Renal cortex interstitium (tissue), 11 donors: ENCODE measurements around the gene PLA2G4F. TPM values are rescaled to one million over a fixed set of nuclear protein-coding genes. Genes with fewer than 3 reads are reported as not detected.

Experiments used
- DNase-seq, 11 donors: peaks; one replicate each; pipeline ENCODE4 v3.0.0-alpha.2; 2013; ENCODE audit warnings: low read depth in 9 of 11, low spot score in 4 of 11; ENCODE audit errors: extremely low read depth in 1 of 11
- polyA plus RNA-seq, 3 donors: library from polyadenylated mRNA; unstranded; fragments of 120-200 nt; gene quantifications; one replicate each; pipeline ENCODE4 v1.2.1, GENCODE V29; 2013; ENCODE audit not compliant: insufficient read length in 3 of 3

The PLA2G4F gene
- polyA plus RNA-seq, 3 donors = 20.3 to 31.3 (median 24.2) TPM

DNA sequence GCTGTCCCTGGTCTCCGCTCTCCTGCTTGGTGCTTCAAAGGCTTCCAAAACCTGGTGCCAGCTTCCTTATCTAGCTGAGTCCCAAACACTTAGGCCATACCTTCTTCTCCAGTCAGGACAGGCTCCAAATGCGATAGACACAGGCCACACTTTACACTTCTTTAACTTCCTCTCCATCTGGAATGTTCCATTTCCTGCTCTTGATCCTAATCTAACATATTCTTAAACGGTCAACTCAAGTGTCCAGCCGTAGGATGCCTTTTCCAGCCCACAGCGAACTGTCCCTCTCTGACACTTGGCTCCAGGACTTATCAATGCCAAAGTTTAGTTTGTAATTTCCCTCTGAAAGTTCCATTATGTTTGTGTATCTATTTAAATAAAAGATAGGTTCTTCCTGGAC, 19.2 kb upstream of the PLA2G4F start:
- DNase-seq = no peak

DNA sequence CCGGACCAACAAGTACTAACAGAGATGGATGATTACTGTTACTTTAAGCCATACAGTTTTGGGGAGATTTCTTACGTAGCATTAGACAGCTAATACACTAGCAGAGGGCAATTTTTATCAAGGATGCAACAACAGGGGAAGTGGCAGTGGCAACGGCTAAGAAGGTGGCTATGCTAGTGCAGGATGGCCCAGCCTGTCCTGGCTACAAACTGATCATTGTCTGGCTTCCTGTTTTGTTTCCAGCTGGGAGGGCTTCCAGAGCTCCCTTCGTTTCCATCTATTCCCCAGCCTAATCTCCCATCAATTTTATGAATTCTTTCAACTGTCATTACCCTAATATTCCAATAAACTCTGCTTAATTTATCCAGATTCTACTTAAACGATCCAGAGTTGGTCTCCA, 16.0 kb upstream of the PLA2G4F start:
- no peak for DNase-seq

DNA sequence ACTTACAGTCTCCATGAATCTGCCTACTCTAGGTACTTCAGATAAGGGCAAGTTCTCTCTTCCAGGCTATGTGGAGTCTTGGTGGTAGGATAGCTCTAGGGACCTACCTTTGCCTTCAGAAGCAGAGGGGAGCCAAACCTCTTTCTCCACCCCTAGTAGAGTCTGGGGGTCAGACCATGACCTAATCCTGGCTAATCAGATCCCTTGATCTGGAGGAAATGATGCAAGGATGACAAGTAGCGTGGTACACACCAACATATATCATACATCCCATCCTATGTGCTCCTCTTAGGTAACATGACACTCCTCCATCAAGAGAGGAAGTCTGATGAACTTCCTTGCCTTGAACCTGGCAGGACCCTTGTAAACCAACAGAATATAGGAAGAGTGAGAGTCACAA, 15.4 kb upstream of the PLA2G4F start:
- no peak for DNase-seq

DNA sequence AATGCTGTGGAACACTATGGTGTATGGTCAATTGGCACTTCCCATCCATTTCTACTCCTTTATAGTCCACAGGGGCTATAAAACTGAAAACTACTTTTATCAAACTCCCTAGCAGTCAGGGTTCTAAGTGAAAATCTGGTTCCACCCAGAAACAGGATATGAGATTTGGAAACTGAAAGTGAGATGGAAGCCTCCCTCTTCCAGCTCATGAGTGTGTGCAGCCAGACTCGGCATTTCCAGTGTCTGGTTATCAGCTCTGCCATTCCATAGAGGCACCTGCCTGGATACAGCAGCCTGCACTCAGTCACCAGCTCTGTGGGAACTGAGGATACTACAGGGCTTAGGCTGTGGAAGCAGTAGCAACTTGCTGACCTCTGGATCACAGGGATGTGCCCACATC, 14.7 kb upstream of the PLA2G4F start:
- no peak for DNase-seq

DNA sequence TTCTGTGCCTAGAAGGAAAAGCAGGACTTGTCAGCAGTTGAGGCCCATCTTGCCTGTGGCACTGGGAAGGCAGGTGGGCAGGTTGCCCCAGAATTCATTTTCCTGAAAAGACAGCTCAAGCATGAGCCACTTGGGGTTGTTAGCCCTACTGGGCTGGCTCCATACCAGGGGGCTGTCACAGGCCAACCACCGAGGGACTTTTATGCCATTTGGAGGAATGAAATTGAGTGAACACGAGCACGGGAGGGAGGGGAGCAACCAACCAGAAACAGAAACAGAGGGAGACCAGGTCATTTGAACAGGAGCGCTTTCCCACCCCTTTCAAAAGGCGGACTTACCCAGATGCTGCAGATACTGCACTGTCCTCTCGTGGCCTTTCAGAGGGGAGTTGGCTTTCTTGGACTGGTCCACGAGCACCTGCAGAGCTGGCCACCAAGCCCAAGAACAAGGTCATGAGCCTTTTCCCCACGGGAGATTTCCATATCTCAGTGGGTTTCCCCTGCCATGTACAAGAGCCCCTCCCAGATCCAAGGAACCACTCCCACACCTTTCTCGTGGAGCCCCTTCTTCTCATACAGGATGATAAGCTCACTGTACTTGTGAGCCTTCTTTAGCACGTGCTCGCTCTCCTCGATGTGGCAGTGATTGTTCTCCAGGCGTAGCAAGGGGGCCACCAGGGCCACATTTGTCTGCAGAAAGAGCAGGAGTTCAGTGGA, 9.9 kb upstream of the PLA2G4F start:
- no peak for DNase-seq

DNA sequence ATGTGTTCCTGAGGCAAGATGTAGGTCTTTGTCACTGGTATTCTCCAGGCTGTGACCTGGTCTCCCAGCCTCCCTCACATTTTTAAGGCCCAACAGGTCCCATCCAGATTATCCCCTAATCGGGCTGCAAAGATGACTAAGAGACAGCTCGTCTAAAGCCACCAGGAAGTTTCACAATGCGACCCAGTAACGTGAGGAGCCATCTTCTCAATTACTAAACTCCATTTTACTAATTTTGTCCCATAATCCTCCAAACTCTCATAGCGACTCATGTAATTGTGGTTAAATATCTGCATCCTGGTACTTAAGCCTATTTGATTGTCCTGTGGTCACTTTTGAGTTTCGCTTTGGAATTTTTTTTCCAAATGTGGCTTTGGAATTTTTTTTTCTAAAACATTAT, 8.7 kb upstream of the PLA2G4F start:
- no peak for DNase-seq

DNA sequence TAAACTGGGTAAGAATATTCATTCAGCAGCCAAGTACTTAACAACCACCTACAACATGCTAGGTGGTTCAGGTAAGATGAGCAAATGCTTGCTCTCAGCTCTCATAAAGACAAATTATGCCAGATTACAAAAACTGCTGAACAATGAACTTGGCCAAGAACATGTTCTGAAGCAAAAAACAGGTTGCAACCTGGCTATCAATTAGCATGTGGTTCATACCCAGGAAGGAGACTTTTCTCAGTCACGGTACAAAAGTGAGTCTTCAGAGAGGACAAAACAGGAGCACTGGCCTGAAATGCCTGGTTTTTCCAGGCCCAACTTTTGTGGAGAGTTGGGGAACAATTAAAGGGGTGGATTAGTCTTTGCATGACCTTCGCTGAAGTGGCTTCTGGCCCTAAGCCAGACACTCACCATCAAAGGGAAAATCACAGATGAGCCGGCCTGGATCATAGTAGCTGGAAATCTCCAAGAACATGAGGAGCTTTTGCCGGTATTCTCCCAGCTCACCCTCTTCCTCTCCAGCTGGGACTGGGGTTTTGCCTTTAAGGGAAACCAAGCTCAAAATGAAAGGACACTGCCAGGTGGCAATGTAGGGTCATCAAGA, 7.6 kb upstream of the PLA2G4F start:
- no peak for DNase-seq

DNA sequence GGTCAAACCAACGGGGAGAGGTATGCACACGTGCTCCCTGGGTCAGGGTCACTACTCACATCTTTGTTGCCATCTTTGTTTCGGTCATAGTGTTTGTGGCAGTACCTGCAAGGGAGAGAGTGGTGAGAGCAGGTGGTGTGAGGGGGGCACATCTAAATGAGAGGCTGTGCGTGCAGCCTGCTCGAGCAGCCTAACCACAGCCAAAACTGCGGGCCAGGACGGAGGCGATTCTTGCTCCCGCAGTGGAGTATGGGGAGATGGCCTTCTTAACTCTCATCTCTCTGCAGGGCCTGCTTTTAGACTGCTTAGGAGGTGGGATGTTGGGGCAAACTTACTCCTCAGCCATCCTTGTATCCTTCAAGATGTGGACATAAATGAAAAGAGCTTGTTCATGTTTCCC, 6.9 kb upstream of the PLA2G4F start:
- no peak for DNase-seq

DNA sequence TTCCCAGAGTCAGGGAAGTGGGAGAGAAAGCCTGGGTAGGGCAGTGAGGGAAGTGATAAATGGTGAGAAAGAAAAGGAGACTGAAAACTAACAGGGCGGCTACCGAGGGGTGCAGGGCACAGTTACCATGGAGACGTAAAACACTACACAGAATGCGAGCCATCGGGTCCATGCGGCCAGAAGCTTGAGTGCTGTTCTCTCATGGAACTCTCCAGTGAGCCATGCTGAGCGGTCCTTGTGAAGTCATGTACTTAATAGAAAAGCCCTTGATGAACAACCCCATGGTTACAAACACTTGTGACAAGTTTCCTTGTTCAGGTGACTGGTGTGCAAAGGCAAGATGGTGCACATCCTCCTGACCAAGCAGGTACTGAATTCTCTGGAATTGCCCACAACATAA, 3.7 kb upstream of the PLA2G4F start:
- no peak for DNase-seq

DNA sequence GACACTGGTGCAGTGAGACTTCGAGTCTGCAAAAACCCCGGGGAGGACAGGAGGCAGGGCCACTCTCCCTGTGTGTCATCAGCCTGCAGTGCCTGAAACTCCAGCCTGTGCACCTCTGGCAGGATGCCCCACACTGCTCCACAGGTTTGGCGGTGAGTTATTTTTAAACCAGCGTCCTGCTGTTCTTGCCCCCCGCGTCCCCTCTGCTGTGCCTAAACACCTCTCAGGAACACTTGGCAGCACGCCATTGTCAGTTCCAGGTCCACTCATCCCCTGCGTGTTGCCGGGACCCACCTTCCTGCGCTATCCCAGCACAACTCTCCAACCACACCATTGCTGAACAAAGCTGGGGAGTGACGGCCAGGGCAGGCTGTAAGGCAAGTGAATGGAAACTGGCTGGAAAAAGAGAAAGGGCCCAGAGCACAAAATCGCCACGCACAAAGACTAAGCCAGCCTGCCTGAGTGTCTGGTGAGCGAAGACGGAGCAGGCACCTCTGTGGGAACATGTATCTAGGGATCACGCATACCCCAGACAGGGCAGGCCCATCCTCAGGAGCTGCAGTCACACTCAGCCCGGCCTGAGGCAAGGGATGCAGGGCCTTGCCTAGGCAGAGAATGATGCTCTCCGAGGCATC, 3.1 kb upstream of the PLA2G4F start:
- DNase-seq = no peak

DNA sequence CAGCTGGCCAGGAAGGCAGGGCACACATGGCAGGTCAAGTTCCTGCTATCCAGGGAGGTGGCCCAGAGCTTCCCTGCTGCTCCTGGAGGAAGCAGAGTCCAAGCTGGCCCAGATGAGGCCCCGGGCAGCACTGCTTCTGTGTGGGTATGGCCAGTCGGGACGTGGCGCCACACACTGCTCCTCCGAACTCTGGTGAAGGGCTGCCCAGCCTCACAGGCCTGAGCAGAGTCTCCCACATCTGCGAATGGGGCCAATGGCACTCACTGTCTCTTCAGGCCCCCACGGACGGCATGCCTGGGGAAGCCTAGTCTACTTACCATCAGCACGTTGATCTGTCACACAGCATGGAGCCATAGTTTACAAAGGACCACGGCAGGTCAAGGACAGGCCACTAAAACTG, 2.5 kb upstream of the PLA2G4F start:
- DNase-seq = no peak

DNA sequence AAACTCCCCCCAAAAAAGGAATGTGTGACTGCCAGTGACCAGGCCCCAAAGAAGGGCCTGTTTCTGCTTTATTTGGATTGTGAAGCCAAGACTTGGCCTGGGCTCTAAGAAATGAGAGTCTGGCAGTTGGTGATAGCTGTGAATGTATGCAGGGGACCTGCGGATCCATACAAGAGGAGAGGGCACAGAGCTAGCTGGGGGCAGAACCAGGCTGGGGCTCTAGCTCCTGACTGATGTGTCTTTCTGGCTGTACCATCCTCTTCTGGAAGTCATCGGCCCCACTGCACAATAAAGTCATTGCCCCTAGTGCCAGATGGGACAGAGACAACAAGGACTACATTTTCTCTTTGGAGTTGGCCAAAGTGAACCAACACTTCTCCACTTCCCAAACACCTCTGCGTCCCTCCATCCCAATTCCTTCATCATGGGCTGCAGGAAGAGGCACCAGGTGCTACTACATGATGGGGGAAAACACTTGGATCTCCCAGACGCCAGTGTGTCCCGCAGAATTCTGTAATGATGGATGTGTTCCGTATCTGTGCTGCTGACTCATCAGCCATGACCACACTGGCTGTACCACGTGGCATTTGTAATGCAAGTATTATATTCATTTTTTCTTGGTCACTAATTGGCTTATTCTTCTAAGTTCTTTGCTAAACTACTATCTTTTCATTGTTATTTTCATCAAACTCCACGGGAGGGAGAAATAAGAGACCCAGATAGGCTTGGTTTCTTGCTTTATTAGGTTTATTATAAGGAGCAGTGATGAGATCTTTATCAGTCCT, 1.7 kb upstream of the PLA2G4F start:
- no peak for DNase-seq

DNA sequence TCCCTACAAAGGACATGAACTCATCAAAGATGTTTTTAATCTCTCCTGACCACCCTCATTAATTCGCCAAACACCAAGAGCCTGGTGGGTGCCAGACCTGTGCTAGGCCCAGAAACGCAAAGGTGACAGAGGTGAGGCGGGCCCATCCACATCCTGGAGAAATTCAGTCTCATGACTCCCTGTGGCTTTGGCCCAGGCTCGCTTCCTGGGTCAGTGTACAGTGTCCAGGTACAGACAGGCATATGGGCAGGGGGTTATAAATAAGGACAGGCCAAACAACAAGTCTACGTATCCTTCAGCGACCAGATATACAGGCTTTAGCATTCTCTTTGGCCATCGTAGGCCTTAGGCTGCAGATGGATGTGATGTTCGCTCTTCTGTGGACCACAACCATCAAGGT, 945 bp upstream of the PLA2G4F start:
- DNase-seq = no peak

DNA sequence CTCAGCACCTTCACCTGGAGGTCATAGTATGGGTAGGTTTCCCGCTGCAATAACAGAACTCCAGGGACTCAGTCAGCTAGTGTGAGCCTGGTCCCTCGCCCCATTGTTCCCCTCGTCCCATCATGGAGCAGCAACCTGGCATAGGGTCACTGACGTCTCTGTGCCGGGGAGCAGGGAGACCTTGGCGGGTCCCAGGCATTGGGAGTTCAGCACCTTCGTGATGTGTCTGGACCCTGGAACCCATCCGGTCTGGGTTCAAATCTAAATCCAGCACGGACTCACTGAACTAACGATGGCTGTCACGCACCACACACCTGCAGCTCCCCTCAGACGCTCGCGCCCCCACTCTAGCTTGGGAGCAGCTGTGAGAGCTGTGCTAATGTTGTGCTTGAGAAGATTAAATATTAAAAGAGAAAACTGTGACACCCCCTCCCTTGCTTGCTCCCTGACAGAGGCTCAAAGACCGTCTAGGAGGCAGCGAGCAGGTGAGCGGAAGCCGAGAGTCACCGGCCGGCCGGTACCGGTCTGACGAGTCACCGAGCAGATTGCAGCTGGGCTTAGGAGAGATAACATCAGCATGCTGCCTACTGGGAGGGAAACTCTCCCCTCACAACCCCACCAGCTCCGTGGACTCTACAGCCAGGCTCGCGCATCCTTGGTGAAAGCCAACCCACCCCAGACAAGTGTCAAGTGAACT, 742 bp downstream of the PLA2G4F start:
- DNase-seq = peak in 5 of 11 donors; percentile 16 to 52 (median 39)

DNA sequence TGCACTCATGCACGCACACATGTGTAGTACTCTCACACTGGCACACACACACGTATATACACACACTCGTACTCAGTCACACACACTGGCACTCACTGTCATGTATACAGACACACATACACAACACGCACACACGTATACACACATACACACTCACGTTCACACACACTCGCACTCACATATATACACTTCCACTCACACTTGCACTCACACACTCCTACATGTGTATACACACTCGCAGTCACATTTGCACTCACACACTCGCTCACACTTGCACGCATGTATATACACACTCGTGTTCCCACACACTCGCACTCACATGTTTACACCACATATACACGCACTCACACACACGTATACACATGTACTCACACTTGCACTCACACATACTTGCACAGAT, 1.5 kb downstream of the PLA2G4F start:
- DNase-seq = no peak

DNA sequence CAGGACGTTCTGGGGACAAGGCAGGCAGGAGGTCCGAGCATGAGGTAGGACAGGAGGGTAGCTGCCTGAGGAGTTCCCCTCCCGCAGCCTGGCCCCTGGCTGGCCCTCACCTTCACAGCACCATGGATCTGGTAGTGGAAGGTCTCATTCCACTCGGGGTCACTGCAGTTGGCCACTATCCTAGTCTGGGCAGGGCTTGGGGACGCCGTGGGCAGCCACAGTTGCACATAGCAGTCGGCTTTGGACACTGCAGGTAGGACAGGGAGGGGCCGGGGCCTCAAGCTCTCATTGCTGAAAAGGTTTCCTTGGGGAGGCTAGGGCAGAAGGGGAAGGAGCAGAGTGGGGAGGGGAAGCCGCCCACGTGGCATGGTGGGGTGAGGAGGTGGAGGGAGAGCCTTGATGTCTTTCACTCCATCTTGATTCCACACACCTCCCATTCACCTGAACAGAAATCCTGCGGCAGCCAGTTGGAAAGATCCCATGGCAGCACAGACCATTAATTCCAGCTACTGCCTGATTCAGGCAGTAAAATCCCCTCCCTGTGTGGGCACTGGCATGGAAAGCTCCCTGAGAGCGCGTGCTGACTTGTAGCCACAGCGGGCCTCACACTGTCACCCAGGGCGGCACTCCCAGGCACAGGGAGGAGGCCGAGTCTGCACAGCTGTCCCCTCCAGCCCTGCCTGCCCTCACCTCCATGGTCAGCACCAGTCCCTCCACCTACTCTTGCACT, 2.1 kb downstream of the PLA2G4F start:
- DNase-seq = peak in 10 of 11 donors; percentile 47 to 85 (median 65)

DNA sequence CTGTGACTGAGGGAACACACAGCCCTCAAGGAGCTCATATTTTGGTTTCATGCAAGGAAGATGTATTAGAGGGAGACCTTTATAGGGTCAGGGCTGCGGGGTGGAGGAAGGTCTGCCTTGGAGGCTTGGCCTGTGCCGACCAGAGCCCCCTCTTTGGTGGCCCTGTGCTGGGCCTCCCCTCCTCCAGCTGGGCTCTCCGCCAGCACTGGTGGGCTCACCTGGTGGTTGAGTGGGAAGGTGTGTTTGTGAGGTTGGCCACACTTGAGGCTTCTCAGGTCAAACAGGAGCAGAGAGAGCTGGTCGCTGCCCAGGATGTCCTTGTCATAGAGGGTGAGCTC, 2.6 kb downstream of the PLA2G4F start:
- DNase-seq = no peak

DNA sequence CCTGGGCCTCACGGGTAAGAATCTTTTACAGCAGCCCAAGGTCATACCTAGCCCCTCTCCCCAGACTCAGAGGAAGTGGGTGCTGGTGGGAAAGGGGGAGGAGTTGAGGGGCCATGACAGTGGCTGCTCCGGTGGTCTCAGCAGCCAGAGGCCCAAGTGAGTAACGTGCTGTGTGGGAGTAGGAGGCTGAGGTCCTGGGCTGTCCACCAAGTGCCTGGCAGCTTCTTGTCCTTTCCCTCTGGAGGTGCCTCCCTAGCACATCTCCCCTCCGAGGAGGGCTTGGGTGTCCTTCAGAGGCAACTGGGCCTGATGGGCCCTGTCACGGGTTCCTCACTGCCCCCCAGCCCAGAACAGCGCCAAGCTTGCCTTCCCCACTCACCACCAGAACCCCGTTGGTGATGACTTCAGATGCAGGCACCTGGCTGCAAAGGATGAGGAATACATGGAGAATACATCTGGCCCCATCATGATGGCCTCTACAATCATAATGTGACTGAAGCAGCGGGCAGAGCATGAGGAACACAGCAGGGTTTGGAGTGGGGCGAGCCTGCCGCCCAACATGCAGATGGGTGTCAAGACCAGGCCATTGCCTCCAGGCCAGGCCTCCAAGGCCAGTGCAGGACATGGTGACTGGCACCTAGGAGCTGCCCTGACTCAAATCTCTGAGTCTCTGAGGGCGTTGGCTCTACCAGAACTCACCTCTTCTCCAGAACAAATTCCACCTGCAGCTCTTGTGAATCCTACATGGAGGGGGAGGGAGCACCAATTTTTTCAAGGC, 3.3 kb downstream of the PLA2G4F start:
- no peak for DNase-seq
